GM10266 (cell line): ENCODE results near the gene ATP1A3.

ENCODE experiments used
- DNase-seq: peaks from one replicate; pipeline ENCODE4 v3.0.0; 2012; ENCODE audit errors: extremely low spot score
- CTCF ChIP-seq: IDR thresholded peaks from 2 replicates; pipeline ENCODE4 v1.5.1; 2012; ENCODE audit warnings: mild to moderate bottlenecking, low read depth; ENCODE audit not compliant: control insufficient read depth, insufficient read depth; ENCODE audit errors: missing control alignments

ATP1A3 gene

DNA sequence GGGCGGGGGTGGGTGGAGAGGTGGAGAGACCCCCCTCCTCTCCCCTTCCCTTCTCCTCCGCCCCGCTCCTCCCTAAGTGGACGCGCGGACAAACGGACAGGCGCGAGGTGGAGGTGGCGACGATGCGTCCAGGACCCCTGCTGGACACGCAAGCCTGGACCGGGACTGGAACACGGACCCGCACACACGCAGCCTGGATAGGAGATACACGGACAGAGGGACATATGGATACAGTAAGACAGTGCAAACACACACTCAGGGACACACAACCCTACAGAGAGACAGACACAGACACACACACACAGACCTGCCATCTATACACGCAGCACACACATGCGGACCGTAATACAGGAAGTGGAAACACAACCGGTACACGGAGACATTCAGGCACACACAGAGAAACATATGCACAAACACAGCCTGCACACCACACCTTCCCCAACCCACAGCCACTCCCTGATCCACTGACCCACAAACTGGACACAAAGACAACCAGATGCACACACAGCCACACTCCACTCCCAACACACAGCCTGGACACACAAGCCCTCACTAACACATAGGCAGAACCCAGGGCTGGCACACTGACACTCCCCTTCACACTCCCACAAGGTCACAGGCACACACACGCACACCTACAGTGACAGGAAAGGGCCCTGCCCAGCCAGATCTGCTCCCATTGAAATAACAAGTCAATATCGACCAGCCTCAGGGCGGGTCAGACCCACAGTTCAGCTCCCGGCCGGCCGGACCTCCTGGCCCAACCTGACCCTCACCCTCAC is 65.1 kb downstream of the ATP1A3 start:
- no peak for DNase-seq
- TF ChIP-seq CTCF = no peak

- peak; percentile 77 for DNase-seq
- TF ChIP-seq CTCF = peak; percentile 17
Measured at GRCh38 chr19:41928221-41928683, 65.8 kb downstream of the ATP1A3 start, which contains the start of gene ERFL. ERFL (minus strand) TSS chr19:41928449; CDS start chr19:41912919, 15,530 bp downstream.

- TF ChIP-seq CTCF = no peak
- peak; percentile 75 for DNase-seq
Measured at GRCh38 chr19:41927497-41928192, 66.4 kb downstream of the ATP1A3 start.

DNA sequence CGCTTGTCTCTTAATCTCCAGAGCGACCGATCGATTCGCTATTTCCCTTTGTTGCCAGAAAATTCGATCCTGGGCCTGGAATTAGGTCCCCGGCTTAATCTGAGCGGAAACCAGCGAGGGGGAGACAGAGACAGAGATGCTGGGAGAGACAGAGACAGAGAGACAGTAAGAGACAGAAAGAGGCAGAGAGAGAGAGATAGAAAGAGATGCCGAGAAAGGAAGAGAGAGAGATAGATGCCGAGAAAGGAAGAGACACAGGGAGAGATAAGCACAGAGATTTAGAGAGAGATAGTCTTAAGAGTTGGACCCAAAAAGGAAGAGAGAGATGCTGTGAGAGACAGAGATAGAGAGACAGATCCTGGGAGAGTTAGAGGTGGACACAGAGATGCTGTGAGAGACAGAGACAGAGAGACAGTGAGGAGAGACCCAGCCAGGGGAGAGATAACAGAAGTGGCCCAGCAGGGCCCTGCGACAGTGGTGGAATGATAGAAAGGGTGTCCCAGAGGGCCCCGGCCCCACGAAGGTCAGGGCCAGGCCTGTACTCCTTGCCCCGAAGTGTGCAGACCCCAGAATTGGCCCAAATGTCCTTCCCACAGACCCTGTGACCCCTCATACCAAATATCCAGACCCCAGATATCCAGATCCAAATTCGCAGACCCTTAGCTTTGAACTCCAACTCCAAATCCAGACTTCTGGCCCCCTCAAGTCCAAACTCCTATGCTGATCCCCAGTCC is 67.1 kb downstream of the ATP1A3 start:
- no peak for DNase-seq
- no peak for TF ChIP-seq CTCF

DNA sequence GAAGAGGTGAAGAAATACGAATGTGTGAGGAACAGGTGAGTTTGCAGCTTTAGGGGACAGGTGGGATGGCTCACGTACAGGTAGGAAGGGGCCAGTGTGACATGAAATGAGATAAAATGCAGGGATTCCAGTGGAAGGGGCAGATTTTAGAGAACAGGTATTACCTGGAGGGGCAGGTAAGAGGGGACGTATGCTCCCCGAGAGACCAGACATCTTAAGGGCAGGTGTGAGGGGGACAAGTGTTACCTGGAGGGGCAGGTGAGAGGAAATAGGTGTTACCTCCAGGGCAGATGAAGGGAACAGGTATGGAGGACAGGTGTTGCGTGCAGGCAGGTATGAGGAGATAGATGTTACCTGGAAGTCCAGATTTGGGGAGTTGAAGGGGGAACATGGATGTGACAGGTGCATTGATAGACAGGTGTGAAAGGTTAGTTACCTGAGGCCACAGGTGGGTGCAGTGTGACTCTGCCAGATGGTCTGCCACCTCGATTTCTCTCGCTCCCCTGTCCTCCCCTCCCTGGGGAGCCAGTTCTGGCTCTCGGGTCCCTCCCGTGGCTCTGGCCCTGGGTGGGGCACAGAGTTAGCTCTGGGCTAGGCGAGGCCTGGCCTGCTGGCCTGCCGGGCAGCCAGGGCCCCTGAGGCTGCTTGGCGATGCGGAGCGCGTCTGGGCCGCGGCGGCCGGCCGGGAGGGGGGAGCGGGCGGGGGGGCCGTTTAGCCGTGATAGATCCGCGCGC is 67.8 kb downstream of the ATP1A3 start:
- no peak for TF ChIP-seq CTCF
- DNase-seq = no peak

DNA sequence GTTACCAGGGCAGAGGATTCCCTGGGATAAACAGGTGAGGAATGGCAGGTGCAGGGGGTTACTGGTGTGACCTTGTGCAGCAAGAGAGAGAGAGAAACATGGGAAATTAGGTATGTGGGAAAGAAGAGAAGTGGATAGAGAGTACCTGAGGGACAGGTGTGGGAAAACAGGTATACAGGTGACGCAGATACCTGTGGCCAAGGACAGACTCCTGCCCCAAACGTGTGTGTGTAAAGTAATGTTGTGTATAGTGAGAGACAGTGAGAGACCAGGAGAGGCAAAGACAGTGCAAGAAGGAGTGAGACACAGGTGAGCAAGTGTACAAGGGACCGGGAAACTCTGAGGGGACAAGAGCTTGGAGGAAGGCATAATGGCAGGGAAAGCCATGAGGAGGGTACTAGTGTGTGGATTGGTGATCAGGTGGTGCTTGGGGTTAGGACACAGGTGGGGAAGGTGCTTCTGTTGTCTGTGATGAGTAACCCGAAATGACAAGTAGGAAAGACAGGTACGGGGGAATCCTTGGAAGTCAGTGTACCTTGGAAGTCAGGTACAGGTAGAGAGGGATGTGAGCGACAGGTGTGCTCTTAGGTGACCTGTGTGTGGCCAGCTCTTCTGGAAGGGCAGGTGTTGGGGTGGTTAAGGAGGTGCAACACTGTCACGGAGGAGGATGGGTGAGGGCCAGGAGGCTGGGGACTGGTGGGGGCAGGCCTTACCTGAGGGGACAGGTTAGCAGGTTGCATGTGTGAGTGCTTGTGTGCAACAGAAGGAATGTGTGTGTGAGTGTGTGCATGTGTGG is 68.6 kb downstream of the ATP1A3 start:
- DNase-seq = no peak
- no peak for TF ChIP-seq CTCF
